ENCODE data around the gene GPR160.

GPR160 gene

DNA sequence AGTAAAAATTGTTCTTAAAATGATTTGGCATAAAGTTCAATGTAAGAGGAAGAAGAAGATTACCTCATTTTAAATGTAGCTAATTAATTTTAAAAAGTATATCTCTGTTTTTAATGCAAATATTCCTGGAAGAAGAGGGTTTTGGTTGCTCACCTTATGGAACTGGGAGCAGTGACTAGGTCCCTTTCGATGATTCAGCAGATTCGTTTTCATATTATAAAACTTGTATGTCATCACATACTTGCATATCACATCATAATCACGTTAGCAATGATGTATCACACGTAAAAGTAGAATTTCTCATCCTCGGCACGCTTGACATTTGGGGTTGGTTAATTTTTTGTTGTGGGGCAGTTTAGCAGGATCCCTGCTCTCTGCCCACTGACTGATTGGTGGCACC lies 47.6 kb downstream of the GPR160 start:
- TF ChIP-seq, protein P1, sequence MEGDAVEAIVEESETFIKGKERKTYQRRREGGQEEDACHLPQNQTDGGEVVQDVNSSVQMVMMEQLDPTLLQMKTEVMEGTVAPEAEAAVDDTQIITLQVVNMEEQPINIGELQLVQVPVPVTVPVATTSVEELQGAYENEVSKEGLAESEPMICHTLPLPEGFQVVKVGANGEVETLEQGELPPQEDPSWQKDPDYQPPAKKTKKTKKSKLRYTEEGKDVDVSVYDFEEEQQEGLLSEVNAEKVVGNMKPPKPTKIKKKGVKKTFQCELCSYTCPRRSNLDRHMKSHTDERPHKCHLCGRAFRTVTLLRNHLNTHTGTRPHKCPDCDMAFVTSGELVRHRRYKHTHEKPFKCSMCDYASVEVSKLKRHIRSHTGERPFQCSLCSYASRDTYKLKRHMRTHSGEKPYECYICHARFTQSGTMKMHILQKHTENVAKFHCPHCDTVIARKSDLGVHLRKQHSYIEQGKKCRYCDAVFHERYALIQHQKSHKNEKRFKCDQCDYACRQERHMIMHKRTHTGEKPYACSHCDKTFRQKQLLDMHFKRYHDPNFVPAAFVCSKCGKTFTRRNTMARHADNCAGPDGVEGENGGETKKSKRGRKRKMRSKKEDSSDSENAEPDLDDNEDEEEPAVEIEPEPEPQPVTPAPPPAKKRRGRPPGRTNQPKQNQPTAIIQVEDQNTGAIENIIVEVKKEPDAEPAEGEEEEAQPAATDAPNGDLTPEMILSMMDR (IDR thresholded peaks at IDR 0.05), result no peak

DNA sequence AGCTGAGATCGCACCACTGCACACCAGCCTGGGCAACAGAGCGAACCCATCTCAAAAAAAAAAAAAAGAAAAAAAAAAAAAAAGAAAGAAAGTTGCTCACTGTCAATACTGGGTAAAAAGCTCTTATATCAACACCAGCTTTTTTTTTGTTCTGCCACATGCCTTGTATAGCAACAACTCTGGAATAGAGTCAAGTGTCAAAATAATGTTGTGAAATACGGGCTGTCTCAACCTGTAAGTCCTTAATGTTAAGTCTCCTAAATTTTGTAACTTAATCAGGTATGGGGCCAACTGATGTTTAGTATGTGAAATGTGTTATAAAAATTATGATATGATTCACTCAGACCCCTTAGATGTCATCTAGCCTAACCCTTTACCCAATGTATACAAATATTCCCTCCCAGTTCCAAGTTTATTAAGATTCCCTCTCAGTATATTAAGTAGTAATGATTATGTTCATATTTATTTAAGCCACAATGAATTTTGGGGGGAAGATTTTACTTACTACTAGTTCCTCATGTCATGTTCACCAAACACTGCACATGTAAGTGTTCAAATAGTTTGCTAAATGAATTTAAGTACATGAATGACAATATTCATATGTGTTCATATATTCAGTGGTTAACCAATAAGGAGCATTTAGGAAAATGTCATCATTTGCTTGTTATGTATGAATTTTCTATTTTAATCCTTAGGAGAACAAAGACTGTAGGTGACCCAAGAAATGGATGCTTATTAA lies 52.2 kb downstream of the GPR160 start:
- TF ChIP-seq, protein P1 (IDR thresholded peaks at IDR 0.05), result no peak

DNA sequence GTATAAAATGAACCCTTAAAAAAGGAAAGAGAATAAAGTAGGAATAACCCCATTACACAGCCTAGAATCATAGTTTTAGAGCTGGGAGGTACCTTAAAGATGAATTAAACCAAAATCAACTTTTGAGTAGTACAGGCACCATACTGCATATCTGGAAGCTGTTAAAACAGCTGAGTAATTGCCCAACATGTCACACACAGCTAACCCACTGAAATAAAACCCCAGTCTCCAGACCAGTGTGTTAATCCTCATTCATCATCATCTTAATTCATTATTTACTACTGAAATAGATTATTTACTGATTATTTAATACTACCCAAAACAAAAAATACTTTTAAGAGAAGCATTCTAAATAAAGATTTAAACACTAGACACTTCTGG lies 52.8 kb downstream of the GPR160 start:
- TF ChIP-seq, protein P1 (IDR thresholded peaks at IDR 0.05), result no peak

DNA sequence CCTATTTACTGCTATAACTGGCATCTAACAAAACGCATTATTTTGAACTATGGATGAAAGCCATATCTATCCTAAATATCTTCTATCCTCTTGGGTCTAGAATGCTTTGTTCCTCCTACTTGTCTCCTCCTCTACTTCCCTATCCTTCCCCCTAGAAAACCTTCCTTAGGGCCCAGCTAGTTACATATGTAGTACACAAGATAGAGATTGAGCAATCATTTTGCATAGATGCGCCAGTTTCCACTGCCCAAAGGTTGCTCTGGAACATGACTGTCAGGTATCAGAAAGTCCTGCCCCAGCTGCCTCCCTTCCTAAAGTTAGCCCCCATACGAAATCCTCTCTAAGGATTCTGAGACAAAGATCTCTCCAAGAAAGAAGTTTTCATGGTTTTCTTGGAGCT lies 55.1 kb downstream of the GPR160 start:
- TF ChIP-seq, protein P1 (IDR thresholded peaks at IDR 0.05), result no peak

DNA sequence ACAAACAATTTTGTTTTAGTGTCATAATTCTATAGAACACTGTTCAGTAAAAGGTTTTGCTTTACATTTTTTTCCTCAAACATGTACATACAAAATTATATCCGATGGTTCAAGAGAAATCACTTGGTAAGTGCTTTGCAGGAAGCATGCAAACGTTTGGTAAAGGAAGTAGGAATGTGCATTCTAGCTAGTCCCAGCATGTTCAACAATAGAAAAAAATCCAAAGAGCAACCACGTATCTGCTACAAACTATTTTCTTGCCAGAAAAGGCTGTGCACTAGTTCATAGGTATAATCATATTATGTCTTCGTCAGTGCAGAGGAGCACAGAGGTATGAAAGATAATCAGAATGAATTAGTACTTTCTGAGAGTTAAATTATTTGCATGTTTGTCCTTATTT lies 58.0 kb downstream of the GPR160 start:
- TF ChIP-seq, protein P1 (IDR thresholded peaks at IDR 0.05), result no peak

DNA sequence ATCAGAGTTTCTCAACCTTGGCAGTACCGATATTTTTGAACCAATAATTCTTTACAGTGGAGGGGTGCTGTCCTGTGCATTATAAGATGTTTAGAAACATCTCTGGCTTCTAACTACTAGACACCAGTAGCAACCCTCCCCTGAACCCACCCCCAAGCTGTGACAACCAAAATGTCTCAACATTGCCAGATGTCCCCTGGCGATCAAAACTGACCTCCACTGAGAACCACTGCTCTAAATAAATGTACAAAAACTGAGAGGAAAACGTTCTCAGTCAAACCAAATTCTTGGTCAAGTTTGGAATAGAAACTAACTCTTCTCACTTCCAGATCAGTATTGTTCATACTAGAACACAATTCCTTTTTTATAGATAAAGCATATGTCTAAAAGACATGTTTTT lies 58.5 kb downstream of the GPR160 start:
- TF ChIP-seq, protein P1 (IDR thresholded peaks at IDR 0.05), result no peak

DNA sequence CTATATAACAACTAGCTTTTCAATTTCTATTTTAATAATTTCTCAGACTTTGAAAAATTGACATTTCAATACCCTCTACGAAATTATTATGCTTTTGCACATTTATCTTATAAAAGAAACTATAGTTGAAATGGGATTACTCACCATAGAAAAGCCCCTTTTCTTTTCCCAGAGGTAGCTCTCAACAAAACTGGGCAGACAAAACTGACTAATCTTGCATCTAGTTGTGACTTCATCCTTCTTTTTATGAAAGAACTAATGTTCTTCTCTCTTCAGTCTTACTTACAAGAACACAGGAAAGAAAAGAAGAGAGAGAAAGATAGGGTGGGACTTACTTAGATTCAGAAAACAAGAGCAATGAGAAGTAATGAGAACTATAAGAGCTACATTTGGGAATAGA lies 61.0 kb downstream of the GPR160 start:
- TF ChIP-seq, protein P1 (IDR thresholded peaks at IDR 0.05), result no peak

DNA sequence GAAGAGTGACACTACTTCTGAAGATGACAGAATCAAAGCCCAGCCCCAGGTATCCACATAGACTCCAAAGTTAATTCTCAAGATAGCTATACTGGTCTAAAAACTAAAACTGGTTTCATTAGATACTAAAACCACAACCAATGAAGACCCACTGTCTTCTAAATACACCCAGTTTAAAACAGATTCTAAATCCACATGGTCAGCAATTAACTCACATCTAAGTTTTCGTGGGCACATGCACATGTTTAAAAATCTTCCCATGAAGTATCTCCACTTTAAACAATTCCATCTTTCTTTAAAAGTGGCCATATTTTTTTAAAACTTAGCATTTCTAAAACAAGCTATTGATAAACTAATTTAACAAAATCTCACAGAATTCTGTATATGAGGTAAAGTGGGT lies 63.1 kb downstream of the GPR160 start:
- TF ChIP-seq, protein P1 (IDR thresholded peaks at IDR 0.05), result no peak
